ENCODE results near the gene PLAAT2.
"Not testable (repeated sequence)": the region's sequence is repeated elsewhere in the genome, so short reads cannot be mapped to it uniquely, and the experiment has no call there.

- not testable (repeated sequence) for TF ChIP-seq CCAR2 (IDR thresholded peaks at IDR 0.05; ENCODE audit: low read depth, low read length); CTCF (IDR thresholded peaks at IDR 0.05 in 2 of 3, conservative IDR thresholded peaks at IDR 0.05 in 1 of 3; ENCODE audit: insufficient read depth in 2 of 3, low read depth in 1 of 3, low read length in 3 of 3); CHD4 (IDR thresholded peaks at IDR 0.05; ENCODE audit: insufficient read depth, insufficient replicate concordance, low read depth, low read length, poor library complexity, severe bottlenecking); STAT6 (CRISPR knock-in tag; IDR thresholded peaks at IDR 0.05); SIX5 (IDR thresholded peaks at IDR 0.05; ENCODE audit: borderline replicate concordance in 1 of 2, insufficient read depth in 1 of 2, low read depth in 1 of 2, low read length in 2 of 2); USF1 (CRISPR knock-in tag; IDR thresholded peaks at IDR 0.05); AFF4 (CRISPR knock-in tag; IDR thresholded peaks at IDR 0.05); PATZ1 (CRISPR knock-in tag; IDR thresholded peaks at IDR 0.05; ENCODE audit: borderline replicate concordance)
Observed at GRCh38 chr11:63542506-63542905, 20.7 kb downstream of the PLAAT2 start.

Measured in K562 (cell line).